ENCODE data around the gene CTBP2.

Gene CTBP2

GRCh38 chr10:125121003-125121402 is 39.4 kb downstream of the CTBP2 start:
- TF ChIP-seq CTCF (IDR thresholded peaks at IDR 0.05; ENCODE audit: low read depth, low read length, missing control alignments), result no peak
- in situ Hi-C loops (cut with HindIII; ENCODE audit: low sequenced_read_pairs), result no loop called here
- H3K4me3 ChIP-seq (ENCODE audit: low read depth, low read length), result no peak overlapping the region
- DNase-seq (ENCODE audit: low read depth), result no peak

- H3K4me3 ChIP-seq (ENCODE audit: low read depth, low read length), result no peak overlapping the region
- no peak for TF ChIP-seq CTCF (IDR thresholded peaks at IDR 0.05; ENCODE audit: low read depth, low read length, missing control alignments)
- in situ Hi-C loops (cut with HindIII; ENCODE audit: low sequenced_read_pairs), result no loop called here
- no peak for DNase-seq (ENCODE audit: low read depth)
These were observed 40.2 kb downstream of the CTBP2 start for GRCh38 chr10:125120053-125120710.

GRCh38 chr10:125118701-125119100 is 41.7 kb downstream of the CTBP2 start:
- no peak for DNase-seq (ENCODE audit: low read depth)
- in situ Hi-C loops (cut with HindIII; ENCODE audit: low sequenced_read_pairs), result no loop called here
- H3K4me3 ChIP-seq (ENCODE audit: low read depth, low read length), result no peak overlapping the region
- TF ChIP-seq CTCF (IDR thresholded peaks at IDR 0.05; ENCODE audit: low read depth, low read length, missing control alignments), result no peak

- in situ Hi-C loops (cut with HindIII; ENCODE audit: low sequenced_read_pairs), result no loop called here
- no peak for DNase-seq (ENCODE audit: low read depth)
- no peak for TF ChIP-seq CTCF (IDR thresholded peaks at IDR 0.05; ENCODE audit: low read depth, low read length, missing control alignments)
- no peak overlapping the region for H3K4me3 ChIP-seq (ENCODE audit: low read depth, low read length)
These were observed 42.3 kb downstream of the CTBP2 start for GRCh38 chr10:125118011-125118611.

GRCh38 chr10:125116652-125117310 is 43.6 kb downstream of the CTBP2 start:
- no peak for DNase-seq (ENCODE audit: low read depth)
- no peak overlapping the region for H3K4me3 ChIP-seq (ENCODE audit: low read depth, low read length)
- in situ Hi-C loops (cut with HindIII; ENCODE audit: low sequenced_read_pairs), result no loop called here
- TF ChIP-seq CTCF (IDR thresholded peaks at IDR 0.05; ENCODE audit: low read depth, low read length, missing control alignments), result no peak

- in situ Hi-C loops (cut with HindIII; ENCODE audit: low sequenced_read_pairs), result no loop called here
- no peak for DNase-seq (ENCODE audit: low read depth)
- TF ChIP-seq CTCF (IDR thresholded peaks at IDR 0.05; ENCODE audit: low read depth, low read length, missing control alignments), result no peak
- no peak overlapping the region for H3K4me3 ChIP-seq (ENCODE audit: low read depth, low read length)
These were observed 44.2 kb downstream of the CTBP2 start for GRCh38 chr10:125116041-125116649.
